ENCODE results near the gene ZNF496. TPM values are rescaled to one million over a fixed set of nuclear protein-coding genes. Genes with fewer than 3 reads are reported as not detected.

The ZNF496 gene
- total RNA-seq, 4 donors from 2014 or later, result 8.8 to 48.0 (median 29.8) TPM

DNA sequence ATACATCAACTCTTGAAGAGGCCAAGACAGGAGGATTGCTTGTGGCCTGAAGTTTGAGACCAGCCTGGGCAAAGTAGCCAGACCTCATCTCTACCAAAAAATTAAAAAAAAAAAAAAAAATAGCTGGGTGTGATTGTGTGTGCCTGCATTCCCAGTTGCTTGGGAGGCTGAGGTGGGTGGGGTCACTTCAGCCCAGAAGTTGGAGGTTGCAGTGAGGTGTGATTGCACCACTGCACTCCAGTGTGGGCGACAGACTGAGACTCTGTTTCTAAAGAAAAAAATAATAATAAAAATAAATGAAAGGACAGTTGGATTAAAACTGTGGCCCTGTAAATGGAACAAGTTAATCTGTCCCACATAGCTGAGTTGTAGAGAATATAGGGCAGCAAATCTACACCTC, 18.9 kb upstream of the ZNF496 start:
- no peak for TF ChIP-seq CTCF (IDR thresholded peaks at IDR 0.05; ENCODE audit: low read depth)

DNA sequence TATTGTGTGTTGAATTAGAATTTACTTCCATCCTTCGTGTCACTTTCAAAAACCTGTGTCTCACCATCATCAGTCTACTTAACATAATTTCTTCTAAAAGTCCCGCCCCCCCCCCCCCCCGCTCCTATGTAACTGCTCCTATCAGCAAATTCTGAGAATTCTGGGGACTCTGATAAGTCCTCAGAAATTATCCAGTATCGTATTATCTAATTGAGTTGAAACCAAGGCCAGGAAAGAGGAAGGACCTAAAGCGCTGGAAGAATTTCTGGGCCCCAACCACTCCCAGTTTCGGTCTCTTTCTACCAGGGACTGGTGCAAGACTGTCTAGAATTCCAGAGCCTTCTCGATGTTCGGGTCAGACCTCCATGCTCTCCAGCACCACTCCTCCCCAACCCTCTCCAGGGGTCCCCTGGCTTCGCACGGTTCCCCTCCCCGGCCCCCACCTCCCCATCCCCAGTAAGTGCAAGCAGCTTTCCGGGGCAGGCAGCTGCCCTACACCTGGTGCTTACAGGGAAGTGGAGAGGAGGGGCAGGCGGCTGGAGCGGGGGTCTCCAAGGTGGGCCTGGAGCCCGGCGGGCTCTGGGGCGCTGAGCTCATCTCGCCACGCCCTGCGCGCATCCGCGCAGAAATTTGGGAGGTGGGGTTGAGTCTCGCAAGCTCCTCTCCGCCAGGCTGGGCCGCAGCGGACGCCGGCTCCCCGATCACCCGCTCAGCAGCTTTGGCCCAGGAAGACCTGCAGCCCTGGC, 16.0 kb upstream of the ZNF496 start:
- TF ChIP-seq CTCF (IDR thresholded peaks at IDR 0.05; ENCODE audit: low read depth), result no peak

- no peak for TF ChIP-seq CTCF (IDR thresholded peaks at IDR 0.05; ENCODE audit: low read depth)
These were observed 14.2 kb upstream of the ZNF496 start for GRCh38 chr1:247345881-247346280.

DNA sequence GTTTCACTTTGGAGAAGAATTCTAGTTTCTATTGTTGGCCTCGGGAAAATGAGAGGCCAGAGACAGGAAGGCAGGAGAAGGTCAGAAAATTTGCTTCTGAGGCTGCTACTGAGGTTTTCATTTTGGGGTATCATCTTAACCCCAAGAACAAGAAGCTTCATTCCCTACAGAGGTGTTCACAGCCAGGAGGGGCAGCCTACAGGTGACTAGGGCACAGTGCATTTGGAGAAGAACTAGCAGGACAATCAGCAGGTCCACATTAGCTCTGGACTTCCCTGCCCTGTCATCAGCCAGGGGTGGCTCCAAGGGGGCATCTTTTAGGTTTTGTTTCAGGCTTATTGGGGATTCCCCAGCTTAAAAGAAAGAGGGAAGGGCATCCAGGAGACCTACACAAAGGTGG, 12.1 kb upstream of the ZNF496 start:
- TF ChIP-seq CTCF (IDR thresholded peaks at IDR 0.05; ENCODE audit: low read depth), result no peak

DNA sequence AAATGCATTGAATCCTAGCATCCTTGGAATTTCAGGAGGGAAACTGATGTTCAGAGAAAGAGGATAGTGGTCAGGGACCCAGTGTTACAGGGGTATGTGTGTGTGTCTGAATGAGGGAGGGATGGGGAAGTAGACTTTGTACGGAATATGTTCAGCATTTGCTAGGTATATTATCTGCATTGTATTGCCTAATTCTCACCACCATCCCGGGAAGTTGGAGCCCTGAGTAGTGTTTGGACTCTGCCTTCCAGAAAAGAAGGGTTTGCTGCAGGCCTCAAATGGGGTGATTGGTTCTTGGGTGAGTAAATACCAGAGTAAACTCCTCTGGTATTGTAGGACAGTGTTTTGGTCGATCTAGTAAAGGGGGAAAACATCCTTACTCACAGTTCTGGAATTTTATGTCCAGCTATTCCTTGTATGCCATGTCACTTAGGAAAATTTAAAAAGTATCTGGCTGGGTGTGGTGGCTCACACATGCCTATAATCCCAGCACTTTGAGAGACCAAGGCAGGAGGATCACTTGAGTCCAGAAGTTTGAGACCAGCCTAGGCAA, 7.1 kb upstream of the ZNF496 start:
- no peak for TF ChIP-seq CTCF (IDR thresholded peaks at IDR 0.05; ENCODE audit: low read depth)

DNA sequence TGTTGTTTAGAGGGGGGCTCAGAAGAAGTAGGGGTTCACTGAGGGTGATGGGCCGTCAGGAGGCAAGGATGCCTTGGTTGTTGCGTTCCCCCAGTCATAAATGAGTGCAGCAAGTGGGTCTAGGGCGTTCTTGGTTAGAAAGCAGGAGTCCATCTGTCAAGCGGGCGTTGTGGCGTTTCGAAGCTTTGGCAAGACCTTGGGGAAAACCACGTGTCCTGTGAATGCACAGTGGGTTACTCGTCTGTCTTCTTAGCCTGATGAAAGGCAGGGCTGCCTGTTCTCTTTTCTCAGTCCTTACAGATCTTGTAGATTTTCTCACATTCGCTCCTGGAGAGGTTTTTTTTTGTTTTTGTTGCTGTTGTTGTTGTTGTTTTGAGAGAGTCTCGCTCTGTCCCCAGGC, 6.3 kb upstream of the ZNF496 start:
- TF ChIP-seq CTCF (IDR thresholded peaks at IDR 0.05; ENCODE audit: low read depth), result no peak

DNA sequence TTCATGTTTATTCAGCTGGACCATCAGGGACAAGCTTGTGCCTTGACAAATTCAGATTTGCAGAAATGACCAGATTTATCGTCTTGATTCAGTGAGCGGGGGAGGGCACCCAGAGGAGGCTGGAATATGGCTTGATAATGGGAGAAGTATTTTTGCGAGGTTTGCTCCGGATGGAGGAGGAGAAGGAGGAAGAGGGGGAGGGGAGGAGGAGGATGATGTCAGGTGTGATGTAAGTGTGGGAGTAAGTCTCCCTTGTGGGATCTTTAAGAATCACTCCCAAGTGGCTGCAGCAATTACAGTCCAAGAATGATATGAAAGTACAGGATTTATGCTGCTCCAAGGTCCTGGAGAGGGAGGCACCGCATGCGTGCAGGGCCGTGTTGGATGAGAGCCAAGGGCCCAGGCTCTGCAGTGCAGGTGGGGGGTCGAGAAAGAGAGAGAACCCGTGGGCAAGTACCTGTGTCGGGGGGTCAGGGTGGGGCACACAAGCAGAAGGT, 5.6 kb upstream of the ZNF496 start:
- TF ChIP-seq CTCF (IDR thresholded peaks at IDR 0.05; ENCODE audit: low read depth), result no peak
